HG02588 (cell line): ENCODE data around the gene TPBGL.

Source experiments
- ATAC-seq: cut with Tn5 transposase; IDR thresholded peaks from one replicate; pipeline ENCODE4 v1.9.1; 2021; ENCODE audit warnings: mild to moderate bottlenecking, moderate library complexity; ENCODE audit not compliant: unreplicated experiment

Gene TPBGL, protein sequence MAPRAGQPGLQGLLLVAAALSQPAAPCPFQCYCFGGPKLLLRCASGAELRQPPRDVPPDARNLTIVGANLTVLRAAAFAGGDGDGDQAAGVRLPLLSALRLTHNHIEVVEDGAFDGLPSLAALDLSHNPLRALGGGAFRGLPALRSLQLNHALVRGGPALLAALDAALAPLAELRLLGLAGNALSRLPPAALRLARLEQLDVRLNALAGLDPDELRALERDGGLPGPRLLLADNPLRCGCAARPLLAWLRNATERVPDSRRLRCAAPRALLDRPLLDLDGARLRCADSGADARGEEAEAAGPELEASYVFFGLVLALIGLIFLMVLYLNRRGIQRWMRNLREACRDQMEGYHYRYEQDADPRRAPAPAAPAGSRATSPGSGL

DNA sequence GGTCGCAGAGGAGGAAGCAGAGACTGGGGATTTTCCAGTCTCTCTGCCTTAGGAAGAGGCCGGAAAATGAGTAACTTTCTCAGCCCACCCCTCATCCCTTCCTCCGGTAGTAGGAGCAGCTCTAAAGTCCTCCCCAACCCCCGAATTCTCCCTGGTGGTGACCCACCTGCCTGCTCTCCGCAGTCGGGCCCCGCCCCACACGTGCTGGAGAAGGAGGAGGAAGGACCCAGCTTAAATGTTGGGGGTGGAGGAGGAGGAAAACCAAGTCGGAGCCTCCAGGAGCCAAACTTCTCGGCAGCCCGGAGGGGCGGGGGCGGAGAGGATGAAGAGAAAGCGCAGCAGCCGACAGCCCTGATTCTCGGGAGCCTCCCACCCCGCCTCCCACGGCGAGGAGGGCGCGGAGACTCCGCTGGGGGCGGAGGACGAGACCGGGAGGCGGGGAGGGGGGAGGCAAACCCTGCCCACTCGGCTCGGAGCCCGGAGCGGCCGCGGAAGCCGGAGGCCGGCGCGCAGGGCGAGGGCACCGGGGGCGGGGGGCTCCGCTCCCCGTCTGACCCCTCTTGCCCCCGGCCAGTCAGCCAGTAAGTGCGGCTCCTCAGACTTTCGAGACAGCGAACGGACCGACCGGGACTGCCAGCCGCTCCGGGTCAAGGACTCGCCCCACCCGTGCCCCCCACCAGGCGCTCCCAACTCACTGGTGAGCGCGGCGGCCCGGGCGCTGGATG lies at the start of gene TPBGL:
TPBGL (plus strand) TSS at position 464 of the 725 bp plus-strand sequence. CDS start 276 bp downstream, outside the sequence.
- ATAC-seq = no peak

DNA sequence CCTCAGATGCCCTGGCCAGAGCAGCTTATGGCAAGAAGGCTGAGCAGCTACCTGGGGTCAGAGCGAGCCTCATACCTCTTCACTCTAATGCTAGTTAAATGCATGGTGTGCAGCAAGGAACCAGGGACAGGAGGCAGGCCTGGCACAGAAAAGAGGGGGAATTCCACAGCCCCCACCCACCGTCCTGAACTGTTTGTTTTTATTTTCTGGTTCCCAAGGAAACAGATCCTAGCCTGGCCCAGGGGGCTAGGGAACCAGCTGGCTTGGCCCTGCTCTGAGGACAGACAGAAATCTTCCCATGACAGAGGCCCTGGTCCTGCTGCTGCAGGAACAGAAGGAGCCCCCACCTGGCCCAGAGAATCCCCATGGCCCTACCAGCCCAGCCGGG lies 49.2 kb upstream of the TPBGL start:
- ATAC-seq = no peak

DNA sequence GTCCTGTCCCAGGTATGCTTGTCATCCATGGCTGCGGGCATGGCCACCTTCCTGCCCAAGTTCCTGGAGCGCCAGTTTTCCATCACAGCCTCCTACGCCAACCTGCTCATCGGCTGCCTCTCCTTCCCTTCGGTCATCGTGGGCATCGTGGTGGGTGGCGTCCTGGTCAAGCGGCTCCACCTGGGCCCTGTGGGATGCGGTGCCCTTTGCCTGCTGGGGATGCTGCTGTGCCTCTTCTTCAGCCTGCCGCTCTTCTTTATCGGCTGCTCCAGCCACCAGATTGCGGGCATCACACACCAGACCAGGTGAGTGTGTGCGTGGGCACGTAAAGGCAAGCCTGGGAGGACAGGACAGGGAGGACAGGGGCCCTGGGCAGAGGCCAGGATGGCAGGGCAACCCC lies 47.3 kb upstream of the TPBGL start:
- ATAC-seq = no peak

DNA sequence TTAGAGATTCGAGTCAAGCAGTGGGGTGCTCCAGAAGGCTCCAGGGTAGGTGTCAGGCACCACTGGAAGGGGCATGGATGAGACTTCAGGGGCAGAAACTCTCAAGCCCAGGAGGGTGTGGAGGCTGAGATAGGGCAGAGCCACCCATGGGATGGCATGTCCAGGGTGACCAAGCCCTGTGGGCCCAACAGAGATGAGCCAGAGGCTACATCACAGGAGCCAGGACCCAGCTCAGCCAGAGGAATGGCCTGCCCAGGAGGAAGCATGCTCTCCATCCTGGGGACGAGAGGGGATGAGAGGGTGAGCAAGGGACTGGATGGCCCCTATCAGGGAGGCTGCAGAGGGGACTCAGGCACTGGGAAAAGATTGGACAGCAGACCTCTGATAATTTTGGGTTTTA lies 46.9 kb upstream of the TPBGL start:
- ATAC-seq = no peak

DNA sequence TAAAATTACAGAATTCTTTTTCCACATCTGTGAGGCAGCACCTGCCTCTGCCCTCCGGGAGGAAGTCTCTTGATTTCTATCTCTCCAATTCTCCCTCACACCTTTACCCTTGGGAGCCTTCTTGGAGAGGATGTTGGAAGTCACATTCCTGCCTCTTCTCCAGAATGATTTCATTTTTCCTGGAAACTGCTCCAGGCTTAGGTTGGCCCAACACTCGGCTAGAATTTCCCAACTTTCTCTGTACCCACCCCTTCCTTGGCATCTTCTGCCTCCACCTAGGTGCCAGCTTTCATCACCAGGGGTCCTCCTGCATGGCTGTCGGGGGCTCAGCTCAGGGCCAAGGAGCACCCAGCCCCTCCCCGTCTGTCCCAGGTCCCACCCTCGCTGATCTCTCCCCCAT lies 46.4 kb upstream of the TPBGL start:
- no peak for ATAC-seq

DNA sequence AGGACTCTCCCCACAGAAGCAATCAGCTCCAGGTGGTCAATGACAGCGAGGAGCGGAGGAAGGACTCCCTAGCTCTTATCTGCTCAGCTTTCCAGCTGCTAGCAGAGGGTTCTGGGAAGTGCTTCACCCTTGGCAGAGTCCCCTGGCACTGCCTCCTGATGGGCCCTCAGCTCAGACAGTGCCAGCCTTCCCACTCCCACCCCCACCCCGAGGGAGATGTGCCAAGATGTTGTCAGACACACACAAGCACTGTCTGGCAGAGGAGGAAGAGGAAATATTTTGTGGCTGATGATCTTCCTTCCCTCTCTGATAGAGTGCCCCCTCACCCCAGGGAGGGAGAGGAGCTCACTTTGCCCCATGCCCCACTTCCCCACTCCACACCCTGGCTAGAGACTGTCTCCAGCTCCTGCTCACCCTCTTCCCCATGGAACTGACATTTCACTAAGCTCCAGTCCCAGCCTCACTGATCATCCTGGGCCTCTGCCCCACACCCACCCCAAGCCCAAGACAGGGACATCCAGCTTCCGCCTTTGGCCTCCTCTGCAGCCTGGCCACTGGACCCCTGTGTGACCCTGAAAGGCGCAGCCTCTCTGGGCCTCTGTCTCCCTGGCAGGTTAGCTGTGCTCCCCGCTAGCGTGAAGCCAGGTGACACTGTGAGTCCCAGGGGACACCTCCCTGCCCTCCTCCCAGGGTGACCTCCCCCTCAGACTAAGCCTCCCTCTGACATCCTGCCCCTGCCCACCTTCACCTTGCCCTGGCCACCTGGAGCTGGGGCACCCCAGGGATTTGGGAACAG lies 45.2 kb upstream of the TPBGL start:
- ATAC-seq = no peak

DNA sequence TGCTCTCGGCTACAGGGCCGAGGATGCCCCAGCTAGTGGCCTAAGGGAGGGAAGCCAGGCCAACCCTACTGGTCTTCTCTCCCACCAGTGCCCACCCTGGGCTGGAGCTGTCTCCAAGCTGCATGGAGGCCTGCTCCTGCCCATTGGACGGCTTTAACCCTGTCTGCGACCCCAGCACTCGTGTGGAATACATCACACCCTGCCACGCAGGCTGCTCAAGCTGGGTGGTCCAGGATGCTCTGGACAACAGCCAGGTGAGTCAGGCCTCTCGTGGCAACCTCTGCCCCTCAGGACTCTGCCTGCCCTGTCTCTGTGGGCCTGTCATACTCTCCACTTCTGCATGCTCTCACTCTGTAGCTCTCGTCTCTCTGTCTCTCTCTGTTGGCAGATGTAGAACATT lies 44.1 kb upstream of the TPBGL start:
- no peak for ATAC-seq

DNA sequence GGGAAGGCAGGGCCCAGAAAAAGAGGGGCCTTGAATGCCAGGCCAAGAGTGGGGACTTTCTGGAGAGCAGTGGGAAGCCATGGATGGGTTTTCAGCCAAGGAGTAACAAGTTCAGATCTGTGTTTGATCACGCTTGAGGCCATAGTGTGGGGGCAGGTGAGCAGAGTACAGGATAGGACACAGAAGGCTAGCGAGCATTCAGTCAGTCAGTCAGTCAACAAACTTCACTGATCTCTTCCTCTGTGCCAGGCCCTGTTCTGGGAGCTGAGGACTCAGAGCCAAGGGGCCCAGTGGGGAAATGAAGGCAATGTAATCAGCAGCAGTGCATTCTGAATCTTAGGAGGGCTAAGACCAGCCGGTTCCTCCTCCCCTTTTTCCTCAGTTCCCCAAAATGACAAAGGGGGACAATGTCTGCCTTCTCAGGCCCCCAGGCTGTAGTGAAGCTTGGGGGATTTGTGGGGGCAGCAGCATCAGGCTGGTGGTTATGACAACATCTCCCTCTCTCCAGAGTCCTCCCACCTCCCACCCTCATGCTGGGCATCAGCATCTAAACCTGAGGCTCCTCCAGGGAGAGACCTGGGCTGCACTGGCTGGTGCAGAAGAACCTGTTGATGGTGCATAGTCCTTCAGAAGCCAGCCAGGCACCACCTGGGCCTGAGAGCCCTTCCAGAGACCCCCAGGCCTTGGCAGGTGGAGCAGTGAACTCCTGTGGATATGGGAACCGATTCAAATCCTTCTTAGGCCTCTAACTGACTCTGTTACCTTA lies 42.9 kb upstream of the TPBGL start:
- ATAC-seq = no peak

DNA sequence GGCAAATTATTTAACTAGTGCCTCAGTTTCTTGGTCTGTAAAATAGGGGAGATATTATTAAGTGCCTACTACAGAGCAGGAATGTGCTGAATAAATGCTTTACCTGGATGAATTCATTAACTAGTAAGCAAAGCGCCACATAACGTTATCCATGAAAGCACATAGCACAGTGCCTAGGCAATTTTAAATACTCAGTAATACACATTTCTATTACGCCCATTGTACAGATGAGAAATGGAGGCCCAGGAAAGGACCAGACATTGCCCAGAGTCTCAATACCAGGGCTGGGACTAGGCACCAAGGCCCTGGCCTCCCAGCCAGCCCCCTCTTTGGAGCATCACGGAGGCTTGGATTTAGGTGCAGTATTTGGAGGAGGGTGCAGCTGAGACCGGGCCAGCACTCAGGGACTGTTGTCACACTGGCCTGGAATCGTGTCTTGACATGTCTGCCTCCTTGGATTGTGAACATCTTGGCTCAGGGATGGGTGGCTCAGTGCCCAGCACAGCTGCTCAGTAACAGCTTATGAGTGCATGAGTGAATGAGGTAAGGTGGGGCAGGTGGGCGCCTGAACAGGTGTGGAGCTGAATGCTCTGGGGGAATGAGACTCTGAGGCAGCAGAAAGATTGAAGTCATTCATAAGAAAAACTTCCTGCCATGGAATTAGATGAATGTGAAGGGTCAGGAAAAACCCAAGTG lies 42.1 kb upstream of the TPBGL start:
- ATAC-seq = no peak

DNA sequence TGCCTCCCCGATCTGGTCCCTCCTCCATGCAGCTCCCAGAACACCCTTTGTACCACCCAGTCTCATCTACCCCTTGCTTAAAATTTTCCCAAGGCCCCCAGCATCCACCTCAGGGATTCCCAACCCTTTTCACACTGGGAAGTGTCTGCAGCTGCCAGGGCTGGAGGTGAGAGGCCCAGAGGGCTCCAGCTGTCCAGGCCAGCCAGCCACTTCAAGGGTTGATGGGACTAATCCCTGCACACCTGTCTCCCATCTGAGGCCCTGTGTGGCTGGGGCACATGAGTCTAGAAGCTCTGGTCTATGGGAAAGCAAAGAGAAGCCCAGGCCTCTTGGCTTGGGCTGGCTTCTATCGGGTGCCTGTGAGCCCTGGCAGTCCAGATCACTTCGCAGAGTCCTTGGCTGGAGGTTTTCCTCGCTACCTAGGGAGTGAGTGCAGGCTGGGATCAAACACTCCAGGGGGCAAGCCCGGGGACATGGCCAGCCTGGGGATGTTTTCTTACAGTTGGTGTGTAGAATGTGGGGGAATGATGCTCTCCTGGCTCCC lies 41.1 kb upstream of the TPBGL start:
- ATAC-seq = no peak

DNA sequence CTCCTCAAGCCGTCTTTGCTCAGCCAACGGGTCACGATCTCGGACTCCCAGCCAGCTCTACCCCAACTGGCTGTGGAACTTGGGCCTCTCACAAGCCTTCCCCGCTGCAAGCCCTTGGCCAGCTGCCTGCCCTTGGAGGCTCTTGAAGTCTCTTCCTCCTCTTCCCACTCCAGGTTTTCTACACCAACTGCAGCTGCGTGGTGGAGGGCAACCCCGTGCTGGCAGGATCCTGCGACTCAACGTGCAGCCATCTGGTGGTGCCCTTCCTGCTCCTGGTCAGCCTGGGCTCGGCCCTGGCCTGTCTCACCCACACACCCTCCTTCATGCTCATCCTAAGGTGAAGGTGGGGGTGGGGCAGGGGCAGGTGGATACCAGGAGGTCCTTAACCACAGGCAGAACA lies 40.5 kb upstream of the TPBGL start:
- ATAC-seq = no peak

DNA sequence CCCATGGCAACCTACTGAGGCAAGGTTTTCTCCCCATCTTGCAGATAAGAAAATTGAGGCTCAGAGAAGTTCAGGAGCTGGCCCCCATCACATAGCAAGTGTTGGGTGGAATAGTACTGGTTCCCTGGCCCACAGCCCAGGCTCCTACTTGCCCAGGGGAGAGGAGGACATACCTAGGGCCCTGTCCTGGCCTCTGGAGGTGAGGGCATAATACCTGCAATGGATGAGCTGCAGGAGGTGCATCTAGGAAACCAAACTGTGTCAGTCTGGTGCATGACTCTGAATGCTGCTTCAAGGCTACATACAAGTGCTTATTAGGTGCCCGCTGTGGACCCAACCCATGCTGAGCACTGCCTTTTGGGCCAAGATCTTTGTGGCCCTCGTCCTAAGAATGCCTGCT lies 40.0 kb upstream of the TPBGL start:
- ATAC-seq = no peak

DNA sequence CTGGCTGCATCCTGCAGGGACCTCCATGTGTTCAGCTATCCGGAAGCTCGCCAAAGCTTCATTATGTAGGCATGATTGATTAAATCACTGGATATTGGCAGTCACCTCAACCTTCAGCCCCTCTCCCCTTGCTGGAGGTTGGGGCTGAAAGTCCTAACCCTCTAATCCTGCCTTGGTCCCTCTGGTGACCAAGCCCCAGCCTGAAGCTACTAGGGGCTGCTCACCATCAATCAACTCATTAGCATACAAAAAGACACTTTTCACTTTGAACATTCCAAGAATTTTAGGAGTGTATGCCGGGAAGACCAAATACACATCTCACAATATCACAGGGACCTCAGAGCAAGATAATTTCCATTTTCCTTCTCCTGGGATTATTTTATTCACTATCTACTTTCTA lies 38.8 kb upstream of the TPBGL start:
- ATAC-seq = no peak

DNA sequence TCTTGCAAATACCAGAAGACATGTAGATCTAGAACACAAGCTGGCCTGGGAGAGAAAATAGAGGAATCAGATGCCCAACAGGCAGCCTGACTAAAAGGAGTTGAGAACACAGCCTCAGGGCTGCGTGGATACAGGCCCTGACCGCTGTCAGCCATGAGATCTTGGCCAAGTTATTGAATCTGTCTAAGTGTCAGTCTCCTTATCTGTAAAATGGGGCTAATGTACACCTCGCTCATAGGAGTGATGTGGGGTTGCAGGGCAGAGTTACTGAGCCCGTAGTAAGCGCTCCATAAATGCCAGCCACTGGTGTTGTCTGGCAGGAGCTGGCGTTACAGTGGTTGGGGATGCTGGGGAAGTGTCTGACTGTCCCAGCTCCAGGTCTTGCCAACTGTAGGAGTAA lies 38.4 kb upstream of the TPBGL start:
- ATAC-seq = no peak

DNA sequence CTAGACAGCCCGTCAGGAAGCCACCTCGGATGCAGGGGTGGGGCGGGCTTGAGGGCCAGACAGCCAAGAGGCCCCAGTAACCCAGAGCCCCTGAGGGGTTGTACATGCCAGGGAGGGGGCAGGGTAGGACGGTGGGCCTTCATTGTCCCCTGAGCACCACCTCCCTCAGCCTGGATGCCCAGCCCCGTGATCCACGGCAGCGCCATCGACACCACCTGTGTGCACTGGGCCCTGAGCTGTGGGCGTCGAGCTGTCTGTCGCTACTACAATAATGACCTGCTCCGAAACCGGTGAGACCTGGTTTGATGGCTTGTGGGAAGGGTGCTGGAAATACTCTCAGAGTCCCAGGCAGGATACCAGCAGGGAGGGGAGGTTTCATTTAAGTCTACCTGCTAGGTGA lies 37.4 kb upstream of the TPBGL start:
- ATAC-seq = no peak

DNA sequence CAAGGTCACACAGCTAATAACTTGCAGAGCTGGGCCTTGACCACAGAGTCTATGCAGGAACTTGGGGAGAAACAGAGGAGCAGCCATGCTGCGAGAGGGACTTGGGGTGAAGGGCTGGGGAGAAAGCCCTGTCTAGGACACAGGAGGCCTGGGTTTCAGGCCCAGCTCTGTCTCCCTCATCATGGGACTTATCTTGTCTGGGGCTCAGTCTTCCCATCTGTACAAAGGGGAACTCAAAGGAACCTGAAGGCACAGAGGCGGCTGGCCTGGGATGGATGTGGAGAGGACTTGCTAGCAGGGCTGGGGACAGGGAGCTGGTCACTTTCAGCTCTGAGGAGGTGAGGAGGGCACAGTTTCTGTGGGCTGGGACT lies 36.9 kb upstream of the TPBGL start:
- no peak for ATAC-seq

DNA sequence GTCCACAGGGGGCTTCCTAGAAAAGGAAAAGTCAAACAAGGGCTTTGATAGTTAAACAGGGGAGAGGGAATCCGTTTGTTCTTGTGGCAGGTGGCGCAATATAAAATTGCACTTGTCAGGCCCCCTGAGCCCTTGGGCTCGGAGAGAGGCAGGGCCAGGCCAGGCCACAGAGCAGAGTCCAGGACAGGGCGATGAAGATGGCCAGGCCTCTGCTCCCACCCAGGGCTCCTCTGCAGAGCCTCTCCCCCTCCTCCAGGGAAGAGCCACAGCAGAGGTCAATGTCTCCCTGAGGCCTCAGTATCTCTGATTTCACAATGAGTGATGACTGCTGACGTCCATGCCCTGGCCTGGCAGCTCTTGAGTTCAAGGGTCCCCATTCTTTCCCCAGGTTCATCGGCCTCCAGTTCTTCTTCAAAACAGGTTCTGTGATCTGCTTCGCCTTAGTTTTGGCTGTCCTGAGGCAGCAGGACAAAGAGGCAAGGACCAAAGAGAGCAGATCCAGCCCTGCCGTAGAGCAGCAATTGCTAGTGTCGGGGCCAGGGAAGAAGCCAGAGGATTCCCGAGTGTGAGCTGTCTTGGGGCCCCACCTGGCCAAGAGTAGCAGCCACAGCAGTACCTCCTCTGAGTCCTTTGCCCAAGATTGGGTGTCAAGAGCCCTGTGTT lies 36.4 kb upstream of the TPBGL start:
- ATAC-seq = no peak

DNA sequence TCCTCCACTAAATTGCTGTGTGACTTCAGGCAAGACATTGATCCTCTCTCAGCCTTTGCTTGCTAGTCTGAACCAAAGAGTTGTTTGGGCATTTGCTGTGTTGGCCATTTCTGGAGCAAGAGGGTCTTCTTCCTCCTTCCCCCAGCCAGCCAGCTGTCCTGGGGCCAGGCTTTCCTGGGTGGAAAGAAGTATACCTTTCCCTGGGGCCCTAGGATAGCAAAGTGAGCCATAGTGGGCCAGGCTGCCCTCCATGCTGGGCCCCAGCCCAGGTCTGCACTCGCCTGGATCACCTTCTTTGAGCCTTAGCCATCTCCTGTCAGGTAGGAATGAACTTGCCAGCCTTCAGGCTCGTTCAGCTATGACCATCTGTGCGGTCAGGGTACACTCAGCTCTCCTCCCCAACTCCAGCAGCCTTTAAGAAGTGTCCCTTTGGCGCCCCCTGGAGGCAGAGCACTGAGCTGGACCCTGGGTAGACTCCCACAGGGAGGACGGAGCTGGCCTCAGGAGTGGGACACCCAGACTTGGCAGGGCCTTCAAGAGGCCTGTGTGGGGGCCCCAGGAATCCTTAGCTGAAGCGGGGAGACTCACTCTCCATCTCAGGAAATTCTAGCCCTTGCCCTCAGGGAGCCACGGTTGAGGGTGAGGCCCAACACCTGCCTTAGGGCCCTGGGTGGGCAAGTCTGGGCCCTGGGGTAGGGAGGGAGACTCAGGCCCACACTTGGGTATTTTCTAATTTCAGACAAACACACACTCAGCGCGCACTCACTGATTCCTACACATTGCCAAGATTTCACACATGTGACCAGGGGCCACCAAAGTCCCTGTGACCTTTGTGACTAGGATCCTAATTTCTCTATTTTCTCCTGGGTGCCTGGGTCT lies 35.6 kb upstream of the TPBGL start:
- no peak for ATAC-seq

DNA sequence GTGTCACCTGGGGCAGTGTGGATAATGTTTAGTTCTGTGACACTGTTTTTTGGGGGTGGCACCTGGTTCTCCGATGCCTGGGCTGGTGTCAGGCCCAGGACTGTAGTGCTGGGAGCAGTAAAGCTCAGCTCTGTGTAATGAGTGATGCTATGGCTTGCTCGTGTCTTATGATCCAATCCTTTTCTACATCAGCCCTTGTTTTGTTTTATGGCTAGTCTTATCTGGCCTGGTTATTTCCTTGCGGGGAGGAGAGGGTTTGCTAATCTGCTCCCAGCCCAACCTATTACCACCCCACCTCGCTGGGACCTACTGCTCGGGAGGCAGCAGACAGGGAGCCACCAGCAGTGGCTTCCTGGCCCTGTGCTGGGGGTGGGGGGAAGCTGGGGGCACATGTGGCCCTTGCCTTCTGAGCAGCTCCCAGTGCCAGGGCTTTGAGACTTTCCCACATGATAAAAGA lies 35.0 kb upstream of the TPBGL start:
- ATAC-seq = no peak
